GM21381 (cell line): ENCODE measurements around the gene PRPH.
A peak's percentile ranks its signal among the peaks of the same experiment; 100 is the strongest.
"Not testable (repeated sequence)": the region's sequence is repeated elsewhere in the genome, so short reads cannot be mapped to it uniquely, and the experiment has no call there.

Experiments used
- ATAC-seq: cut with Tn5 transposase; IDR thresholded peaks from one replicate; pipeline ENCODE4 v1.9.1; 2021; ENCODE audit warnings: mild to moderate bottlenecking, moderate library complexity; ENCODE audit not compliant: unreplicated experiment

Gene PRPH

GRCh38 chr12:49332441-49332861 lies 37.5 kb downstream of the PRPH start:
- no peak for ATAC-seq

- ATAC-seq = no peak
Measured at GRCh38 chr12:49332891-49333371, 38.0 kb downstream of the PRPH start.

- not testable (repeated sequence) for ATAC-seq
Measured at GRCh38 chr12:49333778-49334177, 38.8 kb downstream of the PRPH start.

- no peak for ATAC-seq
Measured at GRCh38 chr12:49334226-49334625, 39.3 kb downstream of the PRPH start.

- ATAC-seq = no peak
Measured at GRCh38 chr12:49334681-49335080, 39.7 kb downstream of the PRPH start.

GRCh38 chr12:49335118-49335954 lies 40.4 kb downstream of the PRPH start:
- no peak for ATAC-seq

- no peak for ATAC-seq
Measured at GRCh38 chr12:49335955-49336644, 41.2 kb downstream of the PRPH start.

GRCh38 chr12:49336645-49337584 lies 42.0 kb downstream of the PRPH start, which contains the start of gene C1QL4:
Gene C1QL4, minus strand, starts transcription at chr12:49337188. Its CDS starts 711 bp downstream, at chr12:49336477.
- peak; percentile 58 for ATAC-seq

GRCh38 chr12:49338830-49339463 lies 44.0 kb downstream of the PRPH start:
- ATAC-seq = no peak

- ATAC-seq = no peak
Measured at GRCh38 chr12:49339464-49339861, 44.5 kb downstream of the PRPH start.

- no peak for ATAC-seq
Measured at GRCh38 chr12:49340095-49340870, 45.3 kb downstream of the PRPH start.

- ATAC-seq = no peak
Measured at GRCh38 chr12:49340971-49341776, 46.2 kb downstream of the PRPH start.

- no peak for ATAC-seq
Measured at GRCh38 chr12:49341777-49342065, 46.8 kb downstream of the PRPH start.

- peak; percentile 49 for ATAC-seq
Measured at GRCh38 chr12:49342066-49342913, 47.3 kb downstream of the PRPH start.

GRCh38 chr12:49342914-49343731 lies 48.2 kb downstream of the PRPH start:
- ATAC-seq = no peak

- no peak for ATAC-seq
Measured at GRCh38 chr12:49344486-49345050, 49.6 kb downstream of the PRPH start.
